ENCODE results near the gene LIM2.
A peak's percentile ranks its signal among the peaks of the same experiment; 100 is the strongest.
"Not testable (repeated sequence)": the region's sequence is repeated elsewhere in the genome, so short reads cannot be mapped to it uniquely, and the experiment has no call there.

LIM2 gene

DNA sequence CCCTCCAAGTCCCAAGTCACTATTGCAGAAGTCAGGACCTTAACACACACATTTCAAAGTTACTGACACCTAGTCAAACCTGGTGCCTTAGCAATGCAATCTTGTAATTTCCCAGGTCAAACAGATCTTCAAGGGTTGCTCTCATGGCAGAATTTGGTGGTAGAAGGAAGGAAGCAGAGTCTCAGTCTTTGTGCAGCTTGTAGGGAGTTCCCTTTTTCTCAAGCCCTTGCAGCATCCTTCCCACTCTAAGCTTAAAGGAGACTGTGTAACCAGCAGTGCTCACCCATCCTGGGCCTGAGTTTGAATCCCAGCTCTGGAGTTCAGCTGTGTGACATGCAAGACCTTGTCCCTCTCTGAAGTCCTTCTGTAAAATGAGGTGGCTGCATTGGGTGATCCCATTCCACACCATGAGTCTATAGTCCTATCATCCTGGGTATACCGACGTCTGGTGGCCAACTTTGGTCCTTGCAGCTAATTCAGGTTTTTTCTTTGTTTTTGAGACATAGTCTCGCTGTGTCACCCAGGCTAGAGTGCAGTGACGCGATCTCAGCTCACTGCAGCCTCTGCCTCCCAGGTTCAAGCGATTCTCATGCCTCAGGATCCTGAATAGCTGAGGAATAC lies 19.8 kb upstream of the LIM2 start:
- H3K4me1 Mint-ChIP-seq (ENCODE audit: low read depth): peaks cover 14% of the 10 kb centered on the region
- H3K27me3 Mint-ChIP-seq: peaks cover 3% of the 10 kb centered on the region
- peaks cover 4% of the 10 kb centered on the region for H3K9me3 Mint-ChIP-seq
- no peak overlapping the region for H3K27ac Mint-ChIP-seq
- peaks cover 9% of the 10 kb centered on the region for H3K36me3 Mint-ChIP-seq (ENCODE audit: low read depth)
- H3K4me3 Mint-ChIP-seq: no peak overlapping the region

DNA sequence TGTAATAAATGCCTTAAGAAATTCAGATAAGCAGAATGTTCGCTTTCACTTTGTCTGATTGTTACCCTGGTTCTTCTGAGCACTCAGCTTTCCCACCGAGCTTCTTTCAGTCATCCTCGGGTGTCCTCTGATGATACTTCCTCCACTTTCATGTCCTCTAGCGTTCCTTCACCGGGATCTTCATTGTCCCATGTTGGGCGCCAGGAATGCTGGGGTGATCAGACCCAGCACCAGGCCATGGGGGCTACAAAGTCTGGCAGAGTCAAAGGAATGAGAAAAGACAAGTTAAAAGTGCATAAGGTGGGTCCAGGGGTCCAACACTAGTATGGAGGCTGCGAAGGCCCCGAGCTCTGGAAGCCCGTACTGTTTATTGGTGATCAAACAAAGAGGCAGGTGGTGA lies 14.3 kb upstream of the LIM2 start:
- Mint-ChIP-seq H3K27ac (no peak overlapping the region), H3K9me3 (peaks cover 11% of the 10 kb centered on the region), H3K36me3 (ENCODE audit: low read depth) (peaks cover 18% of the 10 kb centered on the region), H3K4me3 (no peak overlapping the region), H3K27me3 (no peaks in the 10 kb centered on the region), H3K4me1 (ENCODE audit: low read depth) (peaks cover 28% of the 10 kb centered on the region)

DNA sequence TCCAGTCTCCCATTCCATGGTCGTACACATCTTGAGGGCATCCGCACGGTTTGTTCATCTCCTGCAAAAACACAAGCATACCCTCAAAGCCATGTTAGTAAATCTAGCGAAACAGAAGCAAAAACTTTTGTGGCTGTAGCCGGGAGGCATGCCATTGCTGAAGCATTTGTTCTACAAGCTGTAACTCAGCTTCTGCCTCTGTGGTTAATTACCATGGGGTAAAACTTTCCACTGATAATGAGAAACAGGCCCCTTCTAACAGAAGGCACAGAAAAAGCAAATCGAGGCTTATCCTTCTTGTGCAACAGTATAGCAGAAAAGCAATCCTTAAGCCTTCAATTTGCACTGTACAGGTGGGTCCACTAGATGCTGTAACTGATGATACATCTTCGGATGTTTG lies 12.2 kb upstream of the LIM2 start:
- peaks cover 45% of the 10 kb centered on the region for H3K4me1 Mint-ChIP-seq (ENCODE audit: low read depth)
- H3K9me3 Mint-ChIP-seq: peaks cover 11% of the 10 kb centered on the region
- not testable (repeated sequence) for H3K27ac Mint-ChIP-seq, H3K27me3 Mint-ChIP-seq, H3K4me3 Mint-ChIP-seq
- H3K36me3 Mint-ChIP-seq (ENCODE audit: low read depth): peaks cover 24% of the 10 kb centered on the region

DNA sequence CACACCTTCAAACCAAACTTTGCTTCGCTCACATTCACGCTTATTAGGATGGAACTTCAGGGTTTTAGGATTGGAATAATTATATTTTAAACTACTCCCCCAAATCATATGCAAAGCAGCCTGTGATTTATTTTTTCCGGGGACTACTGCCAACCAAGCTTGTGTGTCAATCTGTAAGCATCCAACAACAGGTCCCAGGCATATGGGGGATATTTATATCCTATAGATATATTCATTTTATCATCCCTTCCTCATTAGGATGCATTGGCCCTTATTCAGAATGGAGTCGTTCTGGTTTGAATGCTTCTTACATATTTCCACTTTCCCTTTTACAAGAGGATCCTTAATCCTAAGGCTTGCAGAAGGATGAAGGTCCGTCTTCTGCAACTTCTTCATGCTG lies 11.5 kb upstream of the LIM2 start:
- Mint-ChIP-seq H3K4me3 (no peak overlapping the region), H3K27me3 (no peaks in the 10 kb centered on the region), H3K9me3 (peaks cover 11% of the 10 kb centered on the region), H3K27ac (no peak overlapping the region), H3K4me1 (ENCODE audit: low read depth) (peaks cover 52% of the 10 kb centered on the region), H3K36me3 (ENCODE audit: low read depth) (peaks cover 27% of the 10 kb centered on the region)

DNA sequence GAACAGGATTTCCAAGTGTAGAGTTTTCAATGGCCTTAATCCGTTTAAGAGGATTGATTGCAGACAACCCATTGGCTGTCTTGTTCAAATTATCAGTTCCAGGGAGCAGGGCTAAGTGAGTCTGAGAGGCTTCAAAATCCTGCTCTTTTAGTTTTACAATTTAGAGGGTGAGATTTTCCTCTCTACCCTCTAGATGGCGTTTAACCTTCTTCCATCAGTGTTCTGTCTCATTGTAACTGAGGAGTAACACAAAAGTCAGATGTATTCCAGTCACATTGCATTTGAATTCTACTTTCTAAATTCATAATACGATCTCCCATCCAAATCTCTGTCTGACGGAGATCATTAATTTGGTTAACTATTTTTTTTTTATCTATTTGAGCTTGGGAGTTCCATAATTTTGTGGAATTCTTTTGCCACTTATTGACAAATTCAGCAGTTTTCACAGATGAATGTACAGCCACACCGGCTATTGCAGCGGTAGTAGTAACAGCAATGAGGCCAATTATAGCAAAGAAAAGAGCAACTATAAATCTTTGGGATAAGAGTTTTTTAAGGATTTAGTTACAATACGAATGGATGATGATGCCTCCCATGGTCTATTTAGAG lies 10.4 kb upstream of the LIM2 start:
- Mint-ChIP-seq H3K27me3 (no peaks in the 10 kb centered on the region), H3K36me3 (ENCODE audit: low read depth) (peaks cover 24% of the 10 kb centered on the region), H3K9me3 (peaks cover 11% of the 10 kb centered on the region), H3K27ac (no peak overlapping the region), H3K4me3 (no peak overlapping the region), H3K4me1 (ENCODE audit: low read depth) (peaks cover 59% of the 10 kb centered on the region)

DNA sequence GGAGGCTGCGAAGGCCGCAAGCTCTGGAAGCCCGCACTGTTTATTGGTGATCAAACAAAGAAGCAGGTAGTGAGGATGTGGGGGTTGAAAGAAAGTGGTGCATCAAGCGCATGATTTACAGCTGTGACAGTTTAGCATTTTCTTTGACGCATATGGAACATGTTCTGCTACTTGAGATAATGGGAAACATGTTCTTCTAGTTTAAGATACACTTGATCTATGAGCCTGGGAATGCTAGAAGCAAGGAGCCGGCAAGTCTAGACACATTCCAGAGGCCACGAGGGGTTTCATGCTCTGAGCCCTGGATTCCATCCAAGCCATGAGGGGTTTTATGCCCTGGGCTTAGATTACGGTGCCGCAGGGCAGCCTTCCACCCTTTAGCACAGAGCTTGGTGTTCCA lies 9.7 kb upstream of the LIM2 start:
- Mint-ChIP-seq H3K36me3 (ENCODE audit: low read depth) (peaks cover 17% of the 10 kb centered on the region), H3K4me1 (ENCODE audit: low read depth) (peaks cover 66% of the 10 kb centered on the region)
- not testable (repeated sequence) for H3K9me3 Mint-ChIP-seq, H3K4me3 Mint-ChIP-seq, H3K27me3 Mint-ChIP-seq, H3K27ac Mint-ChIP-seq

DNA sequence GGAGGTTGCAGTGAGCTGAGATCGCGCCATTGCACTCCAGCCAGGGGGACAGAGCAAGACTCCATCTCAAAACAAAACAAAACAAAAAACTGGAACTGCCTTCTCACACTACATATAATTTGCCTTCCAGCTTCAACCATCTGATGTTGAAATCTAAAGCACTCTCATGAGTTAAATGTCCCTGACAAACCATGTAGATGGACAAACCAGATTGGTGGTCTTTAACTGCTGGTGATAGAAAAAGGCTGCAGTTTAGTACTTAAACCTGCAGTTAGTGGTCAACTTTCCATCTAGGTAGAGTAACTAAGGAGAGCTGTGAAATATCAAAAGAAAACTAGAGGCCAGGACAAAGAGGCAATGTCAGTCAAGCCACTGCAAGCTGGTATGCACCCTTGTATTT lies 8.4 kb upstream of the LIM2 start:
- peak overlapping the region; percentile 97 for H3K4me3 Mint-ChIP-seq
- peaks cover 9% of the 10 kb centered on the region for H3K36me3 Mint-ChIP-seq (ENCODE audit: low read depth)
- peaks cover 73% of the 10 kb centered on the region for H3K4me1 Mint-ChIP-seq (ENCODE audit: low read depth)
- H3K27me3 Mint-ChIP-seq: no peaks in the 10 kb centered on the region
- H3K9me3 Mint-ChIP-seq: no peaks in the 10 kb centered on the region
- peak overlapping the region; percentile 79 for H3K27ac Mint-ChIP-seq

DNA sequence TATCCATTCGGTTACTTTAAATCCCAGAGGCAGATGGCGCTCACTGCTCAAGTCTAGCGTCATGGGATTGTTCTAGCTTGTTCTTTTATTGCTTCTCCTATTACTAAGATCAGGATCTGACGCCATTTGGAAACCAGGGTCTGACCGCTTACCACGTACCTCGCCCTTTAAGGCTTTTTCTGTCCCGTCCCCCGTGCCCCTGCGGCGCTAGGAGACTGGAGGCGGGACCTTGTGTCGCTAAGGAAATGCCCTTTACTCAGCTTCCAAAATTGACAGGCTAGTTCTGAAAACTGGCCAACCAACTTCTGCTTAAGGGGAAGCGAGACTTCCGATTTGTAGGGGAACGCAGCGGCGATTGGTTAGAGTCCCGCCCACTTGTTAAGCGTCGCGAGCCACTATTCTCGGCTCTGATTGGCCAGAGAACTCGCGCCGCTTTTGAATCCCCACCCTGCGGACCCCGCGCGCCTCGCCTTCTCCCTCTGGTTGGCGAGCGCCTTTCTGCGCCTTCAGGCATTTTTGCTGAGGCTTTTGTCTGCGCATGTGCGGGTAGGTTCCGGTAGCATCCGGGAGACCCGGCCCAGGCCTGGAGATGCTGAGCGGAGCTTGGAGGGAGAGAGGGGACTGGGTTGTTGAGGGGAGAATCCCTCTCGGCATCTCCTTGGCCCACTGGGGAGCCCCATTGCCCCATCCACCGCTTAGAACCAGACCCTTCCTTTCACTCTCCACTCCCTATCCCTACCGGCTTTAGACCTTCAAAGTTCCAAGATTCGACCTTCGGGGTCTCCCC lies 6.5 kb upstream of the LIM2 start:
- H3K4me1 Mint-ChIP-seq (ENCODE audit: low read depth): peaks cover 71% of the 10 kb centered on the region
- no peaks in the 10 kb centered on the region for H3K9me3 Mint-ChIP-seq
- peak overlapping the region; percentile 97 for H3K4me3 Mint-ChIP-seq
- no peaks in the 10 kb centered on the region for H3K27me3 Mint-ChIP-seq
- H3K27ac Mint-ChIP-seq: peak overlapping the region; percentile 98
- peaks cover 9% of the 10 kb centered on the region for H3K36me3 Mint-ChIP-seq (ENCODE audit: low read depth)

DNA sequence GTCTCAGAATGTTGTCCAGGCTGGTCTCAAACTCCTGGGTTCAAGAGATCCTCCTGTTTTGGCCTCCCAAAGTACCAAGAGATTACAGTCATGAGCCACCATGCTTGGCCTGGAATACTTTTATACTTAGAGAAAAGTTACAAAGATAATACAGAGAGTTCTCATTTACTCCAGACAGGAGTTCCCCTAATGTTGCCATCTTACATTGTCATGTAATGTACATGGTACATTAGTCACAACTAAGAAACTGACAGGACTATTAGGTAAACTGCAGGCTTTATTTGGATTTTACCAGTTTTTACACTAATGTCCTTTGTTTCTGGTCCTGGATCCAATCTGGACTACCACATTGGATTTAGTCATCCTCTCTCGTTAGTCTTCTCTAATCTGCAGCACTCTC lies 4.9 kb upstream of the LIM2 start:
- H3K27me3 Mint-ChIP-seq: no peaks in the 10 kb centered on the region
- H3K27ac Mint-ChIP-seq: peak overlapping the region; percentile 85
- no peaks in the 10 kb centered on the region for H3K9me3 Mint-ChIP-seq
- peaks cover 69% of the 10 kb centered on the region for H3K4me1 Mint-ChIP-seq (ENCODE audit: low read depth)
- H3K4me3 Mint-ChIP-seq: peak overlapping the region; percentile 60
- H3K36me3 Mint-ChIP-seq (ENCODE audit: low read depth): peaks cover 9% of the 10 kb centered on the region

DNA sequence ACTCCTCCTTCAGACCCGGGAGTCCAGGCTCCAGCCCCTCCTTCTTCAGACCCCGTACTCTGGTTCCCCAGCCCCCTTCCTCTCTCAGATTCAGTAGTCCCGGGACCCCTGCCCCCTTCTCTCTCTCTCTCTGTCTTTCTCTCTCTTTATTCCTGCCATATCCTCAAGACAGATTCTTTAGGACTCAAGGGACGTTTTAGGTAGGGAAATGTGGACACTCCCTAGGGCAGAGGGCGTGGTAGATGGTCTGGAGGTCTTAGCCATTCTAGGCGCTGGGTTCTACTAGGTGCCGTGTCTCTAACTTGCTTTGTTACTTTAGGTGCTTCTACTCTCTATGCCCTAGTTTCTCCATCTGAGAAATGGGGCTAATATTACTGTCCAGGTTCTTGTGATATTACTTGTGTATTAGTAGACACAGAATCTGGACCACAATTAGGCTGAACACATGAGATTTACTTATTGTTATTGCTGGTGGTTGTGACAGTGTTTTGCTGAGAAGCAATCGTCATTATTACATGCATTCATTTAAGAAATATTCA lies 3.4 kb upstream of the LIM2 start:
- Mint-ChIP-seq H3K27me3 (no peaks in the 10 kb centered on the region), H3K4me1 (ENCODE audit: low read depth) (peaks cover 61% of the 10 kb centered on the region), H3K36me3 (ENCODE audit: low read depth) (peaks cover 6% of the 10 kb centered on the region), H3K27ac (peak overlapping the region; percentile 41), H3K4me3 (no peak overlapping the region), H3K9me3 (no peaks in the 10 kb centered on the region)

DNA sequence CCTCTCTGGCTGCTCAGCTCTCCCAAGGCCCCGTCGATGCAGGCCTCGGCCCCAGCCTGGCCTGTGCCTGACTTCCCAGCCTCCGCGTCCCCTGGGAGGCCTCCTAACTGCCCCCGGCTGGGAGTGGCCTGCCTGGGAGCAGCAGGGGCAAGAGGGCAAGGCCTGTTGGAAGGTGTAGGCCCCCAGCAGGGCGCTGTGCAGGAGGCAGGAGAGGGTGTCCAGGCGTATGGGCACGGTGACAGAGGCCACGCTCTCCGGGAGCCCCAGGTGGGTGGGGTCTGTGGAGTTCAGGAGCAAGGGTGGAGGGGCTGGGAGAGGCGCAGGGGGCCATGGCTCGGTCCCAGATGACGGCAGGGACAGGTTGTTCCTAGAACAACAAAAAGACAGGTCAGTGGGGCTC lies 1.4 kb upstream of the LIM2 start:
- H3K36me3 Mint-ChIP-seq (ENCODE audit: low read depth): no peaks in the 10 kb centered on the region
- H3K4me3 Mint-ChIP-seq: no peak overlapping the region
- H3K9me3 Mint-ChIP-seq: no peaks in the 10 kb centered on the region
- peaks cover 41% of the 10 kb centered on the region for H3K4me1 Mint-ChIP-seq (ENCODE audit: low read depth)
- no peak overlapping the region for H3K27ac Mint-ChIP-seq
- no peaks in the 10 kb centered on the region for H3K27me3 Mint-ChIP-seq

DNA sequence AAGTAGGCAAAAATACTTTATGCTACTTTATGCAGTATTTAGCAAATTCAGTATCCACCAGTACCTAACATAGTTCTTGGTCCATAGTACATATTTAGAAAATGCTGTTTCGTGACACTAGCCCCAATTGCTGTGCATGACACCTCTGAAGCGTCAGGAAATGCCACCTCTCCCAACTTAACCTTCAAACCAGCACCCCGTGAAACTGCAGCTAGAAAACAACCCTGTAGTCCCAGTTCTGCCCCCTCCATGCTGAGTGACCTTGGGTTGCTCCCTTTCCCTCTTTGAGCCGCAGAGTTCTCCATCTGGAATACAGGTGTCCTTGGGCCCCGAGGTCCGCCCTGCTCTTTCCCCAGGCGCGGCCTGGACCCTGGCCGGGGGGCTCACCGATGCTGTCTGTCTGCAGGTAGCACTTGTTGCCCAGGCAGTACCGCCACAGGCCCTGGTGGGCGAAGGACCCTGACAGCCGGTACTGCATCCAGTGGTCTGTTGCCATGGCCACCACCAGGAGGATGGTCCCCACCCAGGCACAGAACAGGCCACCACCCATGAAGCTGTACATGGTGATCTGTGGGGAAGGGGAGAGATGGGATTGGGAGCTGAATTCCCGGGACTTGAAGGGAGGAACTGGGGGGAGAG lies 773 bp downstream of the LIM2 start:
- Mint-ChIP-seq H3K4me1 (ENCODE audit: low read depth) (peaks cover 31% of the 10 kb centered on the region), H3K27ac (peak overlapping the region; percentile 62), H3K4me3 (no peak overlapping the region), H3K9me3 (no peaks in the 10 kb centered on the region), H3K36me3 (ENCODE audit: low read depth) (no peaks in the 10 kb centered on the region), H3K27me3 (no peaks in the 10 kb centered on the region)

DNA sequence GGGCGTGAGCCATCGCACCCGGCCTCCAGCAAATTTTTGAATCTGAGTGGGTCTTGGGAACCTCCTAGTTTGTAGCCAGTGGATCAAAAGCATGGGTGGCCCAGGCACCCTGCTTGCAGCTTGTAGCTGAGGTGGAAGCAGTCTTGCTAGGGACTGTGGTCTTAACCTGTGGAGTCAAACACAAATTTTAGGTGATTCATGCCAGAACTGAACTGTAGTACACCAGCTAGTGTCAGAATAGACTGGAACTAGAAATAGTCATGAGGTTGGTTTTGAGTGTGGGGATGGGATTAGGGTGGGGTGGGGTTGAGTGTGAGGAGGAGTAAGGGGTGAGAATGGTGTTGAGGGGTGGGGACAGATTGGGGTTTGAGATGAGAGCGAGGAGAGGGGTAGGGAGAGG lies 5.8 kb downstream of the LIM2 start:
- Mint-ChIP-seq H3K27me3 (no peaks in the 10 kb centered on the region), H3K27ac (no peak overlapping the region), H3K36me3 (ENCODE audit: low read depth) (no peaks in the 10 kb centered on the region), H3K4me1 (ENCODE audit: low read depth) (peaks cover 33% of the 10 kb centered on the region), H3K9me3 (no peaks in the 10 kb centered on the region), H3K4me3 (no peak overlapping the region)

DNA sequence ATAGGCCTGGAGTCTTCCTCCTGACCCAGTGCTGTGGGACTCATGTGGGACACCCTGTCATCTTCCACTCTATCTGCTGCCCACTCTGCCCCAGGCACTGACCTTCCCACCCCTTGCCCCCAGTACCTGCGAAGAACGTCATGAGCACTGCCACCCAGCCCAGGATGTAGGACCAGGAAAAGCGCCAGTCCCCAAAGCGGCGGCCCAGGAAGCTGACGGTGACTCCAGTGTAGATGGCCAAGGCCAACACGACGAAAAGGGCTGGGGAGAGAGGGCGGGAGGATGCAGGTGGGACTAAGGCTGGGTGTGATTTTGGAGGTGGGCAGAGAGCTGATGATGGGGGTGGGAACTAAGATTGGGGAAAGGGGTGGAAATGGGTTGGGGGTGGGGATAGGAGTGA lies 7.4 kb downstream of the LIM2 start:
- H3K4me1 Mint-ChIP-seq (ENCODE audit: low read depth): peaks cover 49% of the 10 kb centered on the region
- H3K9me3 Mint-ChIP-seq: no peaks in the 10 kb centered on the region
- no peak overlapping the region for H3K4me3 Mint-ChIP-seq
- H3K27me3 Mint-ChIP-seq: no peaks in the 10 kb centered on the region
- H3K36me3 Mint-ChIP-seq (ENCODE audit: low read depth): peaks cover 1% of the 10 kb centered on the region
- peak overlapping the region; percentile 55 for H3K27ac Mint-ChIP-seq

DNA sequence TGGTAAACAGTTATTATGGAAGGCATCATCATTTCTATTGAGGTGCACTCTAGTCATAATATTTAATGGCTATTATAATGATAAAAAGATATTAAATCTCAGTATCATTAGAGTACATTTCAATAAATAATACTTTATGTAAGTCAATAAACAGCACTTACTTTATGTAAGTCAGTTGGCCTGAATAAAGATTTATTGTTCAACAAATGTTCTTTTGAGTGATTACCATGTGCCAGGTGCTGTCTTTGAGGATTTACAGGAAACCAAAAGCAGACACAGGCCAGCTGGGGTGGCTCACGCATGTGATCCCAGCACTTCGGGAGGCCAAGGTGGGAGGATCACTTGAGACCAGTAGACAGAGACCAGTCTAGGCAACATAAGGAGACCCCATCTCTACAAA lies 10.4 kb downstream of the LIM2 start:
- peaks cover 75% of the 10 kb centered on the region for H3K4me1 Mint-ChIP-seq (ENCODE audit: low read depth)
- H3K36me3 Mint-ChIP-seq (ENCODE audit: low read depth): peaks cover 4% of the 10 kb centered on the region
- no peaks in the 10 kb centered on the region for H3K9me3 Mint-ChIP-seq
- H3K4me3 Mint-ChIP-seq: no peak overlapping the region
- no peaks in the 10 kb centered on the region for H3K27me3 Mint-ChIP-seq
- no peak overlapping the region for H3K27ac Mint-ChIP-seq
